Measurements from ENCODE around the gene CARS2. TPM values are rescaled to one million over a fixed set of nuclear protein-coding genes. Genes with fewer than 3 reads are reported as not detected.

The CARS2 gene
- total RNA-seq, 1 donor from 2014 or later = 57.1 TPM

DNA sequence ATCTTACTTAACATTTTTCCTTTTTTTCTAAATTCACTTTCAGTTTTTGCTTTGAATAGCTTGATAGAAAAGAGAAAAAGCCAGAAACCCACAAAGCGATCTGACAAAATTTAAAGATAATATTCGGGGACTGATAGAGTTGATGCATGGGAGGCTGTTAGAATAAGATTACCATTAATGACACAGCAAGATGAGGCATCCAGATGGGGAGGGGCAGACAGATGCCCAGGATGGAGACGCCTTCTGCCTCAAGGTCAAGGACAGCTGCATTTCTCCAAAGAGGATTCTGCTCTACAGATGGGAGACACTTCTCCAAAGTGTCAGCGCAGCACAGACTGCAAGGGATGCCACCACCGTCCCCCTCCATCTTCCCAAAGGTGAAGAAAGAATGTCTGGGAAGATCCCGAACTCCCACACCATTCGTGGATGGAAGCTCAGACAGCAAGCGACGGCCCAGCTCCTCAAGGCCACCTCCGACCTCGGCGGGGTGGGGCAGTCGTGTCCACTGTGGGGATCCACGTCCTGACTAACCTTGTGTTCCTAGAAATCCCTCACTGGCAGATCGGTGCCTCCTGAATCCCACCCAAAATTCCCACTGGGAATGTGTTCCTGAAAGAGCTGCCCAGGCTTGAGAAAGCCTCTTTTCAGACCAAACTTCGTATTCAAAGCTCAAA is 57.6 kb downstream of the CARS2 start:
- H3K36me3 Mint-ChIP-seq (ENCODE audit: unreplicated experiment) = peaks cover 17% of the 10 kb centered on the region
- H3K4me1 Mint-ChIP-seq (ENCODE audit: unreplicated experiment) = no peaks in the 10 kb centered on the region
- no peak for DNase-seq (ENCODE audit: extremely low spot score, unreplicated experiment)
- no peaks in the 10 kb centered on the region for H3K27me3 Mint-ChIP-seq (ENCODE audit: unreplicated experiment)
- H3K27ac Mint-ChIP-seq (ENCODE audit: unreplicated experiment) = peak overlapping the region; percentile 50
- TF ChIP-seq, protein P1, sequence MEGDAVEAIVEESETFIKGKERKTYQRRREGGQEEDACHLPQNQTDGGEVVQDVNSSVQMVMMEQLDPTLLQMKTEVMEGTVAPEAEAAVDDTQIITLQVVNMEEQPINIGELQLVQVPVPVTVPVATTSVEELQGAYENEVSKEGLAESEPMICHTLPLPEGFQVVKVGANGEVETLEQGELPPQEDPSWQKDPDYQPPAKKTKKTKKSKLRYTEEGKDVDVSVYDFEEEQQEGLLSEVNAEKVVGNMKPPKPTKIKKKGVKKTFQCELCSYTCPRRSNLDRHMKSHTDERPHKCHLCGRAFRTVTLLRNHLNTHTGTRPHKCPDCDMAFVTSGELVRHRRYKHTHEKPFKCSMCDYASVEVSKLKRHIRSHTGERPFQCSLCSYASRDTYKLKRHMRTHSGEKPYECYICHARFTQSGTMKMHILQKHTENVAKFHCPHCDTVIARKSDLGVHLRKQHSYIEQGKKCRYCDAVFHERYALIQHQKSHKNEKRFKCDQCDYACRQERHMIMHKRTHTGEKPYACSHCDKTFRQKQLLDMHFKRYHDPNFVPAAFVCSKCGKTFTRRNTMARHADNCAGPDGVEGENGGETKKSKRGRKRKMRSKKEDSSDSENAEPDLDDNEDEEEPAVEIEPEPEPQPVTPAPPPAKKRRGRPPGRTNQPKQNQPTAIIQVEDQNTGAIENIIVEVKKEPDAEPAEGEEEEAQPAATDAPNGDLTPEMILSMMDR (IDR thresholded peaks at IDR 0.05) = no peak
- H3K4me3 Mint-ChIP-seq (ENCODE audit: unreplicated experiment) = no peak overlapping the region
- no peaks in the 10 kb centered on the region for H3K9me3 Mint-ChIP-seq (ENCODE audit: unreplicated experiment)

DNA sequence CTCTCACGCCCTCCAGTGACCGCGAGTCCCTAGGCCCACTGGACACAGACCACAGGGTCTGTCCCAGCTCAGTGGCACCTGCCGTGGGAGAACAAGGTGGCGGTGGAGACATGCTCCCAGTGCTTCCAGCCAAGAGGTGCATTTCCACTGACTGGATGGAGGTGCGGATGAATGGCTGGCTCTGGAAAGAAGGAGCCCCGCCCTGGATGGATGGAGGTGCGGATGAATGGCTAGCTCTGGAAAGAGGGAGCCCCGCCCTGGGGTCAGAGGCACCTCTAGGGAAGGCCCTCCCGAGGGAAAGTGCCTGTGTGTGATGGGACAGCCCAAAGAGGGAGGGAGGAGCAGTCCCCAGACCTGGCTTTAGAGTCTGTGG is 58.6 kb downstream of the CARS2 start:
- TF ChIP-seq, protein P1 (IDR thresholded peaks at IDR 0.05) = no peak
- Mint-ChIP-seq H3K9me3 (ENCODE audit: unreplicated experiment) (no peaks in the 10 kb centered on the region), H3K4me3 (ENCODE audit: unreplicated experiment) (no peak overlapping the region)

DNA sequence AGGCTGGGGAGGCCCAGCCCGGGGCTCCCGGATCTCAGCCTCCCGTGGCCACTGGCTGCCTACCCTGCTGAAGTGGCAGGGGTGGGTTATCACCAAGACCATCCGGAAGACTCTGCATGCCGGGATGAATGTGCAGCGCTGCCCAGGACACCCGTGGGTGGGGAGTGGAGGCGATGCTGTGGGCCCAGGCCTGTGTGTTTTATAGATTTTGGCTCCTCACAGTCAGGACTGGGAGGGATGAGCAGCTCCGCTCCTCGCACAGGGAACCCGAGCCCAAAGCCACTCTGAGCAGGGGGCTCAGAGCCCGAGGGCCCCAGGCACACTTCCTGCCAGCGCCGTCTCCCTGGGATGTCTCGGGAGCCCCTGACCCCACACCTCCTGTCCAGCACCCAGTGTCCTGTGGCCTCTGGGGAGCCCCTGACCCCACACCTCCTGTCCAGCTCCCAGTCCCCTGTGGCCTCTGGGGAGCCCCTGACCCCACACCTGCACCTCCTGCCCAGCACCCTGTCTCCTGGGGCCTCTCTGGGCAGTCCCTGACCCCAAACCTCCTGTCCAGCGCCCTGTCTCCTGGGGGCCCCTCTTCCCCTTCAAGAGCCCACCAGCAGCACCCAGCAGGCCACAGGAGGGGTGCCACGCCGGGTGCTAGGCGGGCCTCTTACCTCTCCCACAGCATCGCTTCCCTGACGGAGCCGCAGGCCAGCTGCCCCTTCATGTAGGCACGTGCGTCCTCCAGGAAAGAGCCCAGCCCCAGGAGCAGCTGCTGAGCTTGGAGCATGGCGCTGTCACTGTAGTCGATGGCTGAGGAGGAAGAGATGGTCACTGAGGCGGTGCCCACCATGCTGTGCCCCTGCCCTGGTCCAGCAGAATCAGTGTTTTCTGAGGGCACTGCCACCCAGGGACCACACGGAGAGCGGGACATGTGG is 59.2 kb downstream of the CARS2 start:
- Mint-ChIP-seq H3K9me3 (ENCODE audit: unreplicated experiment) (no peaks in the 10 kb centered on the region), H3K4me3 (ENCODE audit: unreplicated experiment) (no peak overlapping the region), H3K27me3 (ENCODE audit: unreplicated experiment) (no peaks in the 10 kb centered on the region), H3K4me1 (ENCODE audit: unreplicated experiment) (no peaks in the 10 kb centered on the region), H3K36me3 (ENCODE audit: unreplicated experiment) (peaks cover 21% of the 10 kb centered on the region), H3K27ac (ENCODE audit: unreplicated experiment) (no peak overlapping the region)
- no peak for DNase-seq (ENCODE audit: extremely low spot score, unreplicated experiment)
- TF ChIP-seq, protein P1 (IDR thresholded peaks at IDR 0.05) = no peak

More for the DNA sequence above, 58.6 kb downstream of the CARS2 start:
- peaks cover 21% of the 10 kb centered on the region for H3K36me3 Mint-ChIP-seq (ENCODE audit: unreplicated experiment)
- H3K27me3 Mint-ChIP-seq (ENCODE audit: unreplicated experiment) = no peaks in the 10 kb centered on the region
- no peak for DNase-seq (ENCODE audit: extremely low spot score, unreplicated experiment)
- H3K27ac Mint-ChIP-seq (ENCODE audit: unreplicated experiment) = no peak overlapping the region
- no peaks in the 10 kb centered on the region for H3K4me1 Mint-ChIP-seq (ENCODE audit: unreplicated experiment)

DNA sequence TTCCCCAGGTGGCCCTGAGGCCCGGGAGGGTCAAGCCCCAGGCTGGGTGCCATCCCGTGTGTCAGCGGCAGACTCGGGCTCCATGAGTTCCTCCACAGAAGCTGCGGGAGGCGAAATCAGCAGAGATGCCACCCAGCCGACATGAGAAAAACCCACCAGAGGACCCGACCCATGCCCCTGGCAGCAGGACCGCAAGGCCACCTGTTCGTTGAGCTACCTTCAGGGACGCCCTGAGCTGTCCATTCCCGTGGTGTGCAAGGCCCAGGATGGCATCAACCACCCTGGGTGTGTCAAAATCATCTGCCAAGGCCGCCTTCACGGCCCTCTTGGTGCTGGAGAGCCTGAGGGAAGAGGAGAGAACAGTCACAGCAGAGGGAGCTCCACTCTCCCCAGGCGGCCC is 60.2 kb downstream of the CARS2 start:
- Mint-ChIP-seq H3K36me3 (ENCODE audit: unreplicated experiment) (peaks cover 18% of the 10 kb centered on the region), H3K4me3 (ENCODE audit: unreplicated experiment) (no peak overlapping the region), H3K27me3 (ENCODE audit: unreplicated experiment) (no peaks in the 10 kb centered on the region), H3K9me3 (ENCODE audit: unreplicated experiment) (no peaks in the 10 kb centered on the region), H3K4me1 (ENCODE audit: unreplicated experiment) (peaks cover 1% of the 10 kb centered on the region), H3K27ac (ENCODE audit: unreplicated experiment) (no peak overlapping the region)
- DNase-seq (ENCODE audit: extremely low spot score, unreplicated experiment) = no peak
- TF ChIP-seq, protein P1 (IDR thresholded peaks at IDR 0.05) = no peak

DNA sequence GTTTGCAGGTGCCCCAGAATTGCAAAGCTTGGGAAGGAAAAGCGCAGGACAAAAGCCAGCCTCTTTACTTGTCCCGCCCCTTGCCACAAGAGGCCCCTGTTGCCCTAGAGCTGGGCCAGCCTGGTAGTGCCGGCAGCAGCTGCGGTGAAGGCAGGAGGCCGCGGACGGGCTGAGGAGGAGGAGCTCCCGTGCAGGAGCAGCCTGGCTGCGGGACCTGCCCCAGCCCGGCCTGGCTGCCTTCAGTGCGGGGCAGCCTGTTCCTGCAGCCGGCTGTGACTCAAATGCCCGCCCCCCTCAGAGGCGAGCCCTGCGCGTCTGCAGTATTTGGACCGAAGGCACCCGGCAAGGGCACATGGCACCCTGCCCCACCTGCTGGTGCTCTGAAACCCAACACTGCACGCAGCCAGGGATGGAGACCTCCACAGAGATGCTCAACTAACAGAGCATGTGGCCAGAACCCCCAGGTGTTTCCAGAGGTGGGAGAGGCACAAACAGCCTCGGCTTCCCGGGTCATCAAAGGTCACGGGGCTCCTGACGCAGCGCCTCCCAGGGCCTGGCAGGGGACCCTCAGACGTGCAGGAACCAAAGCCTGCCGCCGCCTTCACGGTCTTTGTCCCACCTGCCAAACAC is 60.9 kb downstream of the CARS2 start:
- DNase-seq (ENCODE audit: extremely low spot score, unreplicated experiment) = peak; percentile 87
- no peak overlapping the region for H3K27ac Mint-ChIP-seq (ENCODE audit: unreplicated experiment)
- no peaks in the 10 kb centered on the region for H3K9me3 Mint-ChIP-seq (ENCODE audit: unreplicated experiment)
- H3K4me1 Mint-ChIP-seq (ENCODE audit: unreplicated experiment) = peaks cover 2% of the 10 kb centered on the region
- H3K4me3 Mint-ChIP-seq (ENCODE audit: unreplicated experiment) = no peak overlapping the region
- no peaks in the 10 kb centered on the region for H3K27me3 Mint-ChIP-seq (ENCODE audit: unreplicated experiment)
- TF ChIP-seq, protein P1 (IDR thresholded peaks at IDR 0.05) = peak; percentile 50
- peaks cover 22% of the 10 kb centered on the region for H3K36me3 Mint-ChIP-seq (ENCODE audit: unreplicated experiment)

Data from osteocyte (in vitro differentiated cells).